Measurements from ENCODE around the gene WNT11.

The WNT11 gene

GRCh38 chr11:76234021-76234415 lies 27.7 kb upstream of the WNT11 start:
- TF ChIP-seq GATA3 (IDR thresholded peaks at IDR 0.05; ENCODE audit: low read depth, low read length) = no peak
- no peak for TF ChIP-seq GATA2 (IDR thresholded peaks at IDR 0.05; ENCODE audit: low read depth, low read length)

GRCh38 chr11:76233196-76233921 lies 27.1 kb upstream of the WNT11 start:
- TF ChIP-seq GATA3 (IDR thresholded peaks at IDR 0.05; ENCODE audit: low read depth, low read length) (no peak), GATA2 (IDR thresholded peaks at IDR 0.05; ENCODE audit: low read depth, low read length) (no peak)

GRCh38 chr11:76232026-76232665 lies 25.8 kb upstream of the WNT11 start:
- no peak for TF ChIP-seq GATA3 (IDR thresholded peaks at IDR 0.05; ENCODE audit: low read depth, low read length)
- no peak for TF ChIP-seq GATA2 (IDR thresholded peaks at IDR 0.05; ENCODE audit: low read depth, low read length)

GRCh38 chr11:76231121-76231738 lies 24.9 kb upstream of the WNT11 start:
- TF ChIP-seq GATA3 (IDR thresholded peaks at IDR 0.05; ENCODE audit: low read depth, low read length) (no peak), GATA2 (IDR thresholded peaks at IDR 0.05; ENCODE audit: low read depth, low read length) (no peak)

- TF ChIP-seq GATA3 (IDR thresholded peaks at IDR 0.05; ENCODE audit: low read depth, low read length) = no peak
- TF ChIP-seq GATA2 (IDR thresholded peaks at IDR 0.05; ENCODE audit: low read depth, low read length) = 0 out of 2 replicates have a peak, but pooled peaks have one; percentile 35
Measured at GRCh38 chr11:76230392-76230791, 24.1 kb upstream of the WNT11 start.

- TF ChIP-seq GATA3 (IDR thresholded peaks at IDR 0.05; ENCODE audit: low read depth, low read length) (no peak), GATA2 (IDR thresholded peaks at IDR 0.05; ENCODE audit: low read depth, low read length) (no peak)
Measured at GRCh38 chr11:76229690-76230240, 23.5 kb upstream of the WNT11 start.

- TF ChIP-seq GATA3 (IDR thresholded peaks at IDR 0.05; ENCODE audit: low read depth, low read length) (no peak), GATA2 (IDR thresholded peaks at IDR 0.05; ENCODE audit: low read depth, low read length) (no peak)
Measured at GRCh38 chr11:76228875-76229149, 22.5 kb upstream of the WNT11 start.

- TF ChIP-seq GATA3 (IDR thresholded peaks at IDR 0.05; ENCODE audit: low read depth, low read length) = no peak
- no peak for TF ChIP-seq GATA2 (IDR thresholded peaks at IDR 0.05; ENCODE audit: low read depth, low read length)
Measured at GRCh38 chr11:76228071-76228874, 22.0 kb upstream of the WNT11 start.

GRCh38 chr11:76226626-76227025 lies 20.3 kb upstream of the WNT11 start:
- TF ChIP-seq GATA3 (IDR thresholded peaks at IDR 0.05; ENCODE audit: low read depth, low read length) (no peak), GATA2 (IDR thresholded peaks at IDR 0.05; ENCODE audit: low read depth, low read length) (no peak)

- TF ChIP-seq GATA3 (IDR thresholded peaks at IDR 0.05; ENCODE audit: low read depth, low read length) = no peak
- no peak for TF ChIP-seq GATA2 (IDR thresholded peaks at IDR 0.05; ENCODE audit: low read depth, low read length)
Measured at GRCh38 chr11:76225122-76225611, 18.9 kb upstream of the WNT11 start.

GRCh38 chr11:76224461-76225121 lies 18.3 kb upstream of the WNT11 start:
- TF ChIP-seq GATA3 (IDR thresholded peaks at IDR 0.05; ENCODE audit: low read depth, low read length) (no peak), GATA2 (IDR thresholded peaks at IDR 0.05; ENCODE audit: low read depth, low read length) (no peak)

GRCh38 chr11:76221365-76221764 lies 15.1 kb upstream of the WNT11 start:
- TF ChIP-seq GATA3 (IDR thresholded peaks at IDR 0.05; ENCODE audit: low read depth, low read length) = no peak
- no peak for TF ChIP-seq GATA2 (IDR thresholded peaks at IDR 0.05; ENCODE audit: low read depth, low read length)

- TF ChIP-seq GATA3 (IDR thresholded peaks at IDR 0.05; ENCODE audit: low read depth, low read length) = no peak
Measured at GRCh38 chr11:76219243-76219642, 12.9 kb upstream of the WNT11 start.
